Measurements from ENCODE around the gene MAIP1. TPM values are rescaled to one million over a fixed set of nuclear protein-coding genes. Genes with fewer than 3 reads are reported as not detected.

The MAIP1 gene
- total RNA-seq, 1 donor from 2014 or later = 18.1 TPM

DNA sequence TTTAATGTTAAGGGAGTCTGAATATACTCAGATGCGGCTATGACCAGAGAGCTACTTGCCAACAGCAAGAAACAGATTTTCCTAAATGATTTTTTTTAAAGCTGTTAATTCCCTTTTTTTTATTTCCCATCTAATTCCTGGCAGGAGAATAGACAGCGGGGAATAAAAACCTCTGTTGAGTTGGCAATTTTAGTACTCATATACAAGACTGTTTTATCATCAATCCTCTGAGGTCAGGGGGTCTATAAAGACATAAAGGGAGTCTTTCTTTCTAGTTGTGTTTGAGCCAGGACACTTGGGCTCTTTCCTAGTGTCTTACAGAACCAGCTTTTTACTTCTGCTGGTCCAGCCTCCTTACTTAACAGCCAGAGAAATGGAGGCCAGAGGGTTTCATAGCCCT lies 29.4 kb downstream of the MAIP1 start:
- H3K9me3 Mint-ChIP-seq (ENCODE audit: unreplicated experiment) = peaks cover 4% of the 10 kb centered on the region
- H3K36me3 Mint-ChIP-seq (ENCODE audit: unreplicated experiment) = no peaks in the 10 kb centered on the region
- H3K27me3 Mint-ChIP-seq (ENCODE audit: unreplicated experiment) = no peaks in the 10 kb centered on the region
- H3K27ac Mint-ChIP-seq (ENCODE audit: unreplicated experiment) = no peak overlapping the region
- H3K4me1 Mint-ChIP-seq (ENCODE audit: low read depth, unreplicated experiment) = peaks cover 15% of the 10 kb centered on the region
- no peak overlapping the region for H3K4me3 Mint-ChIP-seq (ENCODE audit: unreplicated experiment)
- DNase-seq = no peak
- TF ChIP-seq, protein P1, sequence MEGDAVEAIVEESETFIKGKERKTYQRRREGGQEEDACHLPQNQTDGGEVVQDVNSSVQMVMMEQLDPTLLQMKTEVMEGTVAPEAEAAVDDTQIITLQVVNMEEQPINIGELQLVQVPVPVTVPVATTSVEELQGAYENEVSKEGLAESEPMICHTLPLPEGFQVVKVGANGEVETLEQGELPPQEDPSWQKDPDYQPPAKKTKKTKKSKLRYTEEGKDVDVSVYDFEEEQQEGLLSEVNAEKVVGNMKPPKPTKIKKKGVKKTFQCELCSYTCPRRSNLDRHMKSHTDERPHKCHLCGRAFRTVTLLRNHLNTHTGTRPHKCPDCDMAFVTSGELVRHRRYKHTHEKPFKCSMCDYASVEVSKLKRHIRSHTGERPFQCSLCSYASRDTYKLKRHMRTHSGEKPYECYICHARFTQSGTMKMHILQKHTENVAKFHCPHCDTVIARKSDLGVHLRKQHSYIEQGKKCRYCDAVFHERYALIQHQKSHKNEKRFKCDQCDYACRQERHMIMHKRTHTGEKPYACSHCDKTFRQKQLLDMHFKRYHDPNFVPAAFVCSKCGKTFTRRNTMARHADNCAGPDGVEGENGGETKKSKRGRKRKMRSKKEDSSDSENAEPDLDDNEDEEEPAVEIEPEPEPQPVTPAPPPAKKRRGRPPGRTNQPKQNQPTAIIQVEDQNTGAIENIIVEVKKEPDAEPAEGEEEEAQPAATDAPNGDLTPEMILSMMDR (IDR thresholded peaks at IDR 0.05; ENCODE audit: partially characterized antibody, unreplicated experiment) = no peak

DNA sequence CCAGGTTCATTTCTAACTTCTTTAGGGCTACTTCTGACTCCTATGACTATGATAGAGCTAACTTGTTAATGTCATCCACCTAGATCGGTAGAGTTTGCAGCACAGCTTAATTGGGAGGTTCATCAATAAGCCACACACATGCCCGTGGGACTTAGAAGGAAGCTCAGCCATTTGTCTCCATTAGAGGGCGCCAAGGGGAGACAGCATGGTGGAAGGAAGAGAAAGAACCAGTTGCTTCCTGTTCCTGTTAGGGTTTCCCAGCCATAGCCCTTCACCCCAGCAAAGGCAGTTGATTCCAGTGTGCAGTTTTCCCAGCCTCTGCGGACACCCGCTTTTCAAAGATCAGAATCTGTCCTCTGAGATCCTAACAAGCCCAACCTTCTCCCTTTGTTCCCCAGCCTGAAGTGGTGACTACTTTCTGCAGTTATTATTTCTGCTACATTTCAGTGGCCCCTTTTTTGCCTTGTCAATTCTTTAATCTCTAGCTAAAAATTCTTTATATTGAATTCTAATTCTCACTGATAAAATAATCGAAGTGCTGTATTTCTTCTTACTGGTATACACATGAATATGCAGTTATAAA lies 30.3 kb downstream of the MAIP1 start:
- H3K4me1 Mint-ChIP-seq (ENCODE audit: low read depth, unreplicated experiment) = peaks cover 12% of the 10 kb centered on the region
- peak overlapping the region; percentile 9 for H3K27ac Mint-ChIP-seq (ENCODE audit: unreplicated experiment)
- TF ChIP-seq, protein P1 (IDR thresholded peaks at IDR 0.05; ENCODE audit: partially characterized antibody, unreplicated experiment) = peak; percentile 74
- no peak overlapping the region for H3K4me3 Mint-ChIP-seq (ENCODE audit: unreplicated experiment)
- no peaks in the 10 kb centered on the region for H3K36me3 Mint-ChIP-seq (ENCODE audit: unreplicated experiment)
- DNase-seq = peak; percentile 71
- H3K27me3 Mint-ChIP-seq (ENCODE audit: unreplicated experiment) = no peaks in the 10 kb centered on the region
- peaks cover 4% of the 10 kb centered on the region for H3K9me3 Mint-ChIP-seq (ENCODE audit: unreplicated experiment)

DNA sequence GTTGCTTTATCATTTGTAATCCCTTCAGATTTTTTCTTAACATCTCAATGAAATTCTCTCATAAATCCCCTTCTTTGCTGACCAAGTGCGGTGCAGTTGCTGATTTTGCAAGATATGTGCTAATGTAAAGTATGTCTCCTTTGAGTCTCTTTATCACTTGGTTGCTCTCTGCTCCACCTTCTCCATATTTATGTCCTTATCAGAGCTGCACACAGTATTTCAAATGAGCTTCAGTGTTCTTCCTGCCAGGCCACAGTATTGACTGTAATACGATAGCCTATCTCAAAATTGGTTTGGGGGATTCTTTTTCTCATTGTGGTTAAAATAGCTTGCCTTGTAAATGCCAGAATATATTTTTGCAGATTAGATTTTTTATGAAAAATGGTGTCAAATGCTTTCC lies 32.2 kb downstream of the MAIP1 start:
- peaks cover 11% of the 10 kb centered on the region for H3K4me1 Mint-ChIP-seq (ENCODE audit: low read depth, unreplicated experiment)

DNA sequence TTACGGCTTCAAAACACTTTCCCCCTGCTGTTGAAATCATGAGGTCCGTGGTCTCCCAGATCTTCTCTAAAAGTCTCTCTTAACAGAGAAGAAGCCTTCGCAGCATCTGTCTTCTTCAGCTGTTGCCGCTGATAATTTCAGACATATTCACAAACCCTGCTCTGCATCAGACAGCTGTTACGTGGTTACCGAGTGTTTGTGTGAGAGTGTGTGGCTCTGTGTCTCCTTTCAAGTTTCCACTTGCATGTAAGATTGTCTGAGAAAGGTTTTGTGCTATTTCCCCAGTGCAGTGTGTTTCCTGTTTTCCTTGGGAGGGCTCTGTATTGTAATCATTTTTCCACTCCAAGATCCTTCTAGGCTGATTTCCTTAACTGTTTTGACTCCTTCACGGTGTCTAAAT lies 32.8 kb downstream of the MAIP1 start:
- Mint-ChIP-seq H3K27ac (ENCODE audit: unreplicated experiment) (no peak overlapping the region), H3K9me3 (ENCODE audit: unreplicated experiment) (peaks cover 4% of the 10 kb centered on the region), H3K36me3 (ENCODE audit: unreplicated experiment) (no peaks in the 10 kb centered on the region), H3K27me3 (ENCODE audit: unreplicated experiment) (no peaks in the 10 kb centered on the region), H3K4me1 (ENCODE audit: low read depth, unreplicated experiment) (peaks cover 7% of the 10 kb centered on the region), H3K4me3 (ENCODE audit: unreplicated experiment) (no peak overlapping the region)
- DNase-seq = no peak
- TF ChIP-seq, protein P1 (IDR thresholded peaks at IDR 0.05; ENCODE audit: partially characterized antibody, unreplicated experiment) = no peak

More for the DNA sequence above, 32.2 kb downstream of the MAIP1 start:
- no peaks in the 10 kb centered on the region for H3K27me3 Mint-ChIP-seq (ENCODE audit: unreplicated experiment)
- H3K9me3 Mint-ChIP-seq (ENCODE audit: unreplicated experiment) = peaks cover 4% of the 10 kb centered on the region
- no peaks in the 10 kb centered on the region for H3K36me3 Mint-ChIP-seq (ENCODE audit: unreplicated experiment)
- no peak overlapping the region for H3K27ac Mint-ChIP-seq (ENCODE audit: unreplicated experiment)
- no peak overlapping the region for H3K4me3 Mint-ChIP-seq (ENCODE audit: unreplicated experiment)
- TF ChIP-seq, protein P1 (IDR thresholded peaks at IDR 0.05; ENCODE audit: partially characterized antibody, unreplicated experiment) = no peak
- DNase-seq = no peak

DNA sequence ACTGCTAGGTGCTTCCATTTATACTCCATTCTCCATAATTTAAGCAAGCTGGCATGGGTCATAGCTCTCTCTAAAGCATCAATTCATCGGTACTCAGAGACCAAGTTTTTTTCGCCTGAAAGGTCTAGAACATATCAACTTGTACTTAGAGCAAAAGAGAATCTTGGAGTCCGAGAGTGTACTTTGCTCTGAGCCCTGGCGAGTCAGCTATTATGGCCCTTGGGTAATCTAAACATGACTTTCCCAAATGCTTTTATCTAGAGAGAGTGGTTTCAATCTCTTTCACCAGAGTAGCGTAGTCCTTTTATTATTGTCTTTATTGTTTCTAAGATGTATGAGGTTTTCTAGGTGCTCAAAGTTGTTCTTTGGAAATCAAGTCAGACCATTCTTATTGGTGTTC lies 34.4 kb downstream of the MAIP1 start:
- Mint-ChIP-seq H3K27me3 (ENCODE audit: unreplicated experiment) (no peaks in the 10 kb centered on the region), H3K4me3 (ENCODE audit: unreplicated experiment) (no peak overlapping the region), H3K9me3 (ENCODE audit: unreplicated experiment) (peaks cover 4% of the 10 kb centered on the region)

More for the DNA sequence above, 34.4 kb downstream of the MAIP1 start:
- no peak overlapping the region for H3K27ac Mint-ChIP-seq (ENCODE audit: unreplicated experiment)
- no peak for DNase-seq
- H3K36me3 Mint-ChIP-seq (ENCODE audit: unreplicated experiment) = no peaks in the 10 kb centered on the region
- peaks cover 7% of the 10 kb centered on the region for H3K4me1 Mint-ChIP-seq (ENCODE audit: low read depth, unreplicated experiment)
- TF ChIP-seq, protein P1 (IDR thresholded peaks at IDR 0.05; ENCODE audit: partially characterized antibody, unreplicated experiment) = no peak

Data from glutamatergic neuron (in vitro differentiated cells).